Naive thymus-derived CD4-positive, alpha-beta T cell (primary cell): Measurements from ENCODE around the gene RBM42. TPM values are rescaled to one million over a fixed set of nuclear protein-coding genes. Genes with fewer than 3 reads are reported as not detected.
"Not testable (repeated sequence)": the region's sequence is repeated elsewhere in the genome, so short reads cannot be mapped to it uniquely, and the experiment has no call there.

Source experiments
- ATAC-seq: fragments of 150-1000 bp; cut with Tn5 transposase; 2 replicates; pipeline ENCODE4 v1.10.0; 2021; ENCODE audit warnings: mild to moderate bottlenecking, moderate library complexity
- CTCF ChIA-PET: fragments of 350-600 bp; sonication (Branson Sonifier 250); formaldehyde crosslinking; loops from one replicate; lab custom pipeline; 2021; ENCODE audit warnings: antibody characterized with exemption; lab: Charles Lee
- POLR2A ChIA-PET: fragments of 350-600 bp; sonication (Branson Sonifier 250); formaldehyde crosslinking; loops from one replicate; lab custom pipeline; 2021; ENCODE audit warnings: antibody characterized with exemption, inconsistent platforms; lab: Charles Lee
- DNase-seq, 9 donors: peaks; one replicate each; pipeline versions ENCODE4 v3.0.0 to v3.0.0-alpha.2; 2020 to 2022; ENCODE audit warnings: mixed read lengths in 1 of 9
- H3K27ac ChIP-seq: one replicate; pipeline ENCODE4 v1.7.0; 2013; ENCODE audit warnings: mild to moderate bottlenecking, low read depth, low read length, moderate library complexity
- H3K27me3 ChIP-seq, 2 donors: one replicate each; pipeline ENCODE4 v1.7.0; 2013; ENCODE audit warnings: low read length in 2 of 2, mild to moderate bottlenecking in 2 of 2, moderate library complexity in 2 of 2; ENCODE audit not compliant: control insufficient read depth in 2 of 2, insufficient read depth in 2 of 2
- H3K36me3 ChIP-seq, 3 experiments: 1 replicate in 2 of 3; 2 replicates in 1 of 3; pipeline ENCODE4 v1.7.0; 2013; ENCODE audit warnings: low read length in 3 of 3, mild to moderate bottlenecking in 3 of 3, moderate library complexity in 1 of 3; ENCODE audit not compliant: insufficient read depth in 3 of 3, control insufficient read depth in 2 of 3
- H3K4me1 ChIP-seq, 2 donors: one replicate each; pipeline ENCODE4 v1.7.0; 2013; ENCODE audit warnings: low read length in 2 of 2, mild to moderate bottlenecking in 2 of 2, moderate library complexity in 1 of 2; ENCODE audit not compliant: control insufficient read depth in 2 of 2, insufficient read depth in 2 of 2
- H3K4me3 ChIP-seq: 2 replicates; pipeline ENCODE4 v1.7.0; 2013; ENCODE audit warnings: mild to moderate bottlenecking, low read length
- H3K9me3 ChIP-seq, 3 experiments: 1 replicate in 2 of 3; 2 replicates in 1 of 3; pipeline ENCODE4 v1.7.0; 2013; ENCODE audit warnings: low read length in 3 of 3; ENCODE audit not compliant: control insufficient read depth in 2 of 3
- H3K27ac Mint-ChIP-seq, 9 donors: one replicate each; pipeline ENCODE4 v1.8.0; 2020 to 2022; ENCODE audit warnings: mixed read lengths in 9 of 9, mild to moderate bottlenecking in 8 of 9, moderate library complexity in 5 of 9, inconsistent platforms in 2 of 9
- H3K27me3 Mint-ChIP-seq, 5 donors: one replicate each; pipeline ENCODE4 v1.8.0; 2021 to 2022; ENCODE audit warnings: mixed read lengths in 5 of 5, mild to moderate bottlenecking in 1 of 5
- H3K36me3 Mint-ChIP-seq, 5 donors: one replicate each; pipeline ENCODE4 v1.8.0; 2020 to 2022; ENCODE audit warnings: mixed read lengths in 5 of 5, mild to moderate bottlenecking in 3 of 5, inconsistent platforms in 1 of 5
- H3K4me1 Mint-ChIP-seq, 7 donors: one replicate each; pipeline ENCODE4 v1.8.0; 2020 to 2022; ENCODE audit warnings: mixed read lengths in 7 of 7, mild to moderate bottlenecking in 3 of 7, inconsistent platforms in 1 of 7
- H3K4me3 Mint-ChIP-seq, 10 donors: one replicate each; pipeline ENCODE4 v1.8.0; 2020 to 2022; ENCODE audit warnings: mild to moderate bottlenecking in 10 of 10, mixed read lengths in 10 of 10, moderate library complexity in 6 of 10, inconsistent platforms in 2 of 10
- H3K9me3 Mint-ChIP-seq, 11 donors: one replicate each; pipeline ENCODE4 v1.8.0; 2020 to 2022; ENCODE audit warnings: mixed read lengths in 11 of 11, mild to moderate bottlenecking in 4 of 11, inconsistent platforms in 1 of 11, moderate library complexity in 1 of 11
- intact Hi-C, 2 donors: fragments of 100-400 bp; cut with micrococcal nuclease; formaldehyde crosslinking; loops; one replicate each; pipeline ENCODE4 v1.15.1; 2023
- polyA plus RNA-seq, 2 donors: library from polyadenylated mRNA; unstranded; fragments of 300-500 nt; fragmentation: Illumina TruSeq; gene quantifications; one replicate each; pipeline ENCODE4 v1.2.3, GENCODE V29; 2021
- total RNA-seq, 6 experiments: library from RNA in 5 of 6; stranded (reverse) in 5 of 6; gene quantifications; 1 replicate in 5 of 6; 2 replicates in 1 of 6; pipeline ENCODE4 v1.2.3 and lab custom pipeline; 2021 to 2026

Gene RBM42
- total and polyA plus RNA-seq, 7 experiments from 2014 or later = 39.0 to 98.2 (median 49.8) TPM

GRCh38 chr19:35595026-35595425, 33.8 kb upstream of the RBM42 start:
- H3K4me3 Mint-ChIP-seq, H3K27me3 ChIP-seq, H3K9me3 Mint-ChIP-seq, H3K4me3 ChIP-seq, H3K27ac Mint-ChIP-seq, H3K27ac ChIP-seq, H3K4me1 ChIP-seq, intact Hi-C loops, H3K9me3 ChIP-seq, POLR2A ChIA-PET, H3K36me3 ChIP-seq, ATAC-seq, H3K36me3 Mint-ChIP-seq, DNase-seq: not testable (repeated sequence)
- CTCF ChIA-PET = interaction anchor here (0.6 kb wide), 1 partner anchor 10 kb away, joined by 5 read pairs; no protein-coding TSS in a partner anchor
- peaks cover 0 to 10% (median 3%) of the 10 kb centered on the region in 7 donors for H3K4me1 Mint-ChIP-seq
- peaks cover 0 to 11% (median 8%) of the 10 kb centered on the region in 5 donors for H3K27me3 Mint-ChIP-seq

- H3K9me3 Mint-ChIP-seq = peaks cover 0 to 2% (median 0%) of the 10 kb centered on the region in 11 donors
- POLR2A ChIA-PET = no interaction called here
- no peak overlapping the region for H3K4me3 Mint-ChIP-seq
- Histone ChIP-seq H3K4me3 (no peak overlapping the region), H3K27ac (no peak overlapping the region), H3K36me3 (no peaks in the 10 kb centered on the region), H3K9me3 (no peaks in the 10 kb centered on the region), H3K4me1 (no peaks in the 10 kb centered on the region), H3K27me3 (no peaks in the 10 kb centered on the region)
- H3K4me1 Mint-ChIP-seq = peaks cover 0 to 10% (median 3%) of the 10 kb centered on the region in 7 donors
- no peak overlapping the region for H3K27ac Mint-ChIP-seq
- ATAC-seq (no peak), DNase-seq (no peak)
- intact Hi-C loops = no loop called here
- peaks cover 0 to 13% (median 9%) of the 10 kb centered on the region in 5 donors for H3K27me3 Mint-ChIP-seq
- no peaks in the 10 kb centered on the region for H3K36me3 Mint-ChIP-seq
- CTCF ChIA-PET = interaction anchor here (1.1 kb wide), 1 partner anchor 11 kb away, joined by 3 read pairs; no protein-coding TSS in a partner anchor
These were observed 32.9 kb upstream of the RBM42 start for GRCh38 chr19:35595928-35596327.

- ATAC-seq = no peak
- no peaks in the 10 kb centered on the region for H3K27me3 ChIP-seq
- H3K27ac ChIP-seq = no peak overlapping the region
- H3K9me3 Mint-ChIP-seq = peaks cover 0 to 2% (median 0%) of the 10 kb centered on the region in 11 donors
- H3K36me3 ChIP-seq = no peaks in the 10 kb centered on the region
- no peaks in the 10 kb centered on the region for H3K4me1 ChIP-seq
- H3K27ac Mint-ChIP-seq = peak overlapping the region in 1 of 9 donors; percentile 75
- intact Hi-C loops = no loop called here
- CTCF ChIA-PET = interaction anchor here (1.1 kb wide), 1 partner anchor 10 kb away, joined by 3 read pairs; no protein-coding TSS in a partner anchor
- H3K36me3 Mint-ChIP-seq = peaks cover 0 to 3% (median 0%) of the 10 kb centered on the region in 5 donors
- peaks cover 0 to 14% (median 9%) of the 10 kb centered on the region in 5 donors for H3K27me3 Mint-ChIP-seq
- no peaks in the 10 kb centered on the region for H3K9me3 ChIP-seq
- no peak overlapping the region for H3K4me3 ChIP-seq
- H3K4me3 Mint-ChIP-seq = no peak overlapping the region
- POLR2A ChIA-PET = no interaction called here
- H3K4me1 Mint-ChIP-seq = peaks cover 0 to 10% (median 3%) of the 10 kb centered on the region in 7 donors
- no peak for DNase-seq
These were observed 32.4 kb upstream of the RBM42 start for GRCh38 chr19:35596366-35596999.

- no peak for DNase-seq
- Histone ChIP-seq H3K4me3 (no peak overlapping the region), H3K27me3 (no peaks in the 10 kb centered on the region), H3K9me3 (no peaks in the 10 kb centered on the region), H3K36me3 (no peaks in the 10 kb centered on the region), H3K27ac (no peak overlapping the region), H3K4me1 (no peaks in the 10 kb centered on the region)
- Mint-ChIP-seq H3K27me3 (peaks cover 0 to 13% (median 0%) of the 10 kb centered on the region in 5 donors), H3K27ac (no peak overlapping the region), H3K4me3 (no peak overlapping the region), H3K4me1 (no peaks in the 10 kb centered on the region), H3K36me3 (peaks cover 0 to 3% (median 0%) of the 10 kb centered on the region in 5 donors), H3K9me3 (peaks cover 0 to 5% (median 0%) of the 10 kb centered on the region in 11 donors)
- intact Hi-C loops = no loop called here
- ChIA-PET CTCF (no interaction called here), POLR2A (no interaction called here)
- ATAC-seq = no peak
These were observed 26.9 kb upstream of the RBM42 start for GRCh38 chr19:35601971-35602370.

- ATAC-seq, DNase-seq, CTCF ChIA-PET, H3K36me3 ChIP-seq, H3K4me3 ChIP-seq, H3K27ac Mint-ChIP-seq, H3K4me1 ChIP-seq, H3K27ac ChIP-seq, intact Hi-C loops, H3K4me3 Mint-ChIP-seq, H3K27me3 ChIP-seq, H3K9me3 ChIP-seq: not testable (repeated sequence)
- Mint-ChIP-seq H3K4me1 (peaks cover 0 to 12% (median 9%) of the 10 kb centered on the region in 7 donors), H3K9me3 (peaks cover 3 to 18% (median 7%) of the 10 kb centered on the region in 11 donors), H3K36me3 (peaks cover 0 to 16% (median 3%) of the 10 kb centered on the region in 5 donors), H3K27me3 (peaks cover 0 to 10% (median 0%) of the 10 kb centered on the region in 5 donors)
- POLR2A ChIA-PET = interaction anchor here (0.8 kb wide), 1 partner anchor 98 kb away, joined by 3 read pairs; no protein-coding TSS in a partner anchor
These were observed 24.4 kb upstream of the RBM42 start for GRCh38 chr19:35604436-35604835.

GRCh38 chr19:35607170-35607569, 21.7 kb upstream of the RBM42 start:
- H3K27ac Mint-ChIP-seq, DNase-seq, intact Hi-C loops, H3K4me3 Mint-ChIP-seq, ATAC-seq, H3K4me3 ChIP-seq, H3K9me3 ChIP-seq, H3K27me3 Mint-ChIP-seq, H3K36me3 ChIP-seq, H3K27me3 ChIP-seq, H3K27ac ChIP-seq: not testable (repeated sequence)
- H3K4me1 ChIP-seq = peaks cover 16 to 20% of the 10 kb centered on the region in 2 donors
- H3K4me1 Mint-ChIP-seq = peaks cover 3 to 33% (median 25%) of the 10 kb centered on the region in 7 donors
- ChIA-PET CTCF (interaction anchor here (1.0 kb wide), 1 partner anchor 11 kb away, joined by 3 read pairs; no protein-coding TSS in a partner anchor), POLR2A (interaction anchor here (1.1 kb wide), 1 partner anchor 41 kb away, joined by 3 read pairs; the partner anchor contains the start of gene COX6B1)
- H3K9me3 Mint-ChIP-seq = peaks cover 3 to 18% (median 7%) of the 10 kb centered on the region in 11 donors
- H3K36me3 Mint-ChIP-seq = peaks cover 0 to 20% (median 0%) of the 10 kb centered on the region in 5 donors
